DND-41 (cell line): ENCODE measurements around the gene POLDIP3.
"Not testable (repeated sequence)": the region's sequence is repeated elsewhere in the genome, so short reads cannot be mapped to it uniquely, and the experiment has no call there.

Experiments
- ATAC-seq: fragments of 200-7000 bp; cut with Tn5 transposase; 3 replicates; pipeline ENCODE4 v1.9.1; 2021; ENCODE audit warnings: low read depth; ENCODE audit not compliant: insufficient read depth
- DNase-seq: peaks from one replicate; pipeline ENCODE4 v3.0.0-alpha.2; 2020
- H2AFZ ChIP-seq: 2 replicates; pipeline ENCODE4 v1.6.0; 2012; ENCODE audit warnings: low read depth, low read length
- H3K27ac ChIP-seq: 2 replicates; pipeline ENCODE4 v1.5.1; 2012; ENCODE audit warnings: low read length, inconsistent platforms
- H3K27me3 ChIP-seq: fragments of 200-600 bp; sonication (generic); 2 replicates; pipeline ENCODE4 v1.6.0; 2012; ENCODE audit warnings: low read length, mild to moderate bottlenecking, inconsistent platforms; ENCODE audit not compliant: insufficient read depth, poor library complexity
- H3K36me3 ChIP-seq: 2 replicates; pipeline ENCODE4 v1.5.1; 2012; ENCODE audit warnings: low read length, inconsistent platforms; ENCODE audit not compliant: insufficient read depth
- H3K4me1 ChIP-seq: 2 replicates; pipeline ENCODE4 v1.5.1; 2012; ENCODE audit warnings: mild to moderate bottlenecking, low read length; ENCODE audit not compliant: insufficient read depth
- H3K4me2 ChIP-seq: 2 replicates; pipeline ENCODE4 v1.6.0; 2012; ENCODE audit warnings: mild to moderate bottlenecking, moderate library complexity, low read length, inconsistent platforms; ENCODE audit not compliant: insufficient read depth
- H3K4me3 ChIP-seq, 2 experiments: fragments of 200-600 bp in 1 of 2; shearing (Covaris generic) in 1 of 2; 2 replicates each; pipeline ENCODE4 v1.5.1; 2012 to 2016; ENCODE audit warnings: inconsistent platforms in 2 of 2, low read length in 2 of 2, mild to moderate bottlenecking in 2 of 2, low read depth in 1 of 2, moderate library complexity in 1 of 2
- H3K79me2 ChIP-seq: 2 replicates; pipeline ENCODE4 v1.6.0; 2012; ENCODE audit warnings: low read length, inconsistent platforms; ENCODE audit not compliant: insufficient read depth
- H3K9ac ChIP-seq: 2 replicates; pipeline ENCODE4 v1.6.0; 2012; ENCODE audit warnings: low read depth, mild to moderate bottlenecking, inconsistent platforms, low read length, moderate library complexity
- H3K9me3 ChIP-seq: 2 replicates; pipeline ENCODE4 v1.5.1; 2012; ENCODE audit warnings: low read length, moderate library complexity, mild to moderate bottlenecking, inconsistent platforms; ENCODE audit not compliant: insufficient read depth, severe bottlenecking
- H4K20me1 ChIP-seq: 2 replicates; pipeline ENCODE4 v1.6.0; 2012; ENCODE audit warnings: low read length; ENCODE audit not compliant: insufficient read depth
- CTCF ChIP-seq: IDR thresholded peaks from 2 replicates; pipeline ENCODE4 v1.5.1; 2012; ENCODE audit warnings: borderline replicate concordance, low read length, moderate library complexity, mild to moderate bottlenecking; ENCODE audit not compliant: poor library complexity, severe bottlenecking; ENCODE audit errors: extremely low read depth
- EZH2 ChIP-seq: IDR thresholded peaks from 3 replicates; pipeline ENCODE4 v1.6.1; 2012; ENCODE audit warnings: borderline replicate concordance, low read depth, mild to moderate bottlenecking, moderate library complexity, low read length, inconsistent platforms; ENCODE audit not compliant: severe bottlenecking

POLDIP3 gene

GRCh38 chr22:42536634-42537033, 78.0 kb downstream of the POLDIP3 start:
- not testable (repeated sequence) for H3K9ac ChIP-seq, H2AFZ ChIP-seq, ATAC-seq, H3K9me3 ChIP-seq, H3K4me3 ChIP-seq, H4K20me1 ChIP-seq, H3K27ac ChIP-seq, H3K4me2 ChIP-seq, H3K27me3 ChIP-seq, H3K79me2 ChIP-seq, H3K36me3 ChIP-seq, DNase-seq
- peaks cover 19% of the 10 kb centered on the region for H3K4me1 ChIP-seq

GRCh38 chr22:42536166-42536565, 78.5 kb downstream of the POLDIP3 start:
- Histone ChIP-seq H3K4me1 (peaks cover 19% of the 10 kb centered on the region), H3K36me3 (no peaks in the 10 kb centered on the region), H2AFZ (no peak overlapping the region), H3K27me3 (no peaks in the 10 kb centered on the region), H3K9me3 (no peaks in the 10 kb centered on the region), H3K4me2 (no peak overlapping the region), H3K9ac (no peak overlapping the region), H3K79me2 (no peaks in the 10 kb centered on the region), H3K27ac (no peak overlapping the region), H3K4me3 (no peak overlapping the region), H4K20me1 (no peaks in the 10 kb centered on the region)
- TF ChIP-seq EZH2, result no peak
- TF ChIP-seq CTCF, result no peak
- no peak for ATAC-seq
- DNase-seq, result no peak

GRCh38 chr22:42535082-42535731, 79.5 kb downstream of the POLDIP3 start:
- not testable (repeated sequence) for H3K4me3 ChIP-seq, H2AFZ ChIP-seq, H3K27me3 ChIP-seq, H3K27ac ChIP-seq, H4K20me1 ChIP-seq, H3K9me3 ChIP-seq, H3K79me2 ChIP-seq, ATAC-seq, H3K4me2 ChIP-seq, DNase-seq, H3K9ac ChIP-seq, H3K36me3 ChIP-seq
- peaks cover 19% of the 10 kb centered on the region for H3K4me1 ChIP-seq
